GM18909 (cell line): ENCODE results near the gene NUP153.
"Not testable (repeated sequence)": the region's sequence is repeated elsewhere in the genome, so short reads cannot be mapped to it uniquely, and the experiment has no call there.

ENCODE experiments used
- ATAC-seq: cut with Tn5 transposase; IDR thresholded peaks from one replicate; pipeline ENCODE4 v1.9.1; 2021; ENCODE audit warnings: mild to moderate bottlenecking; ENCODE audit not compliant: unreplicated experiment, poor library complexity

The NUP153 gene

DNA sequence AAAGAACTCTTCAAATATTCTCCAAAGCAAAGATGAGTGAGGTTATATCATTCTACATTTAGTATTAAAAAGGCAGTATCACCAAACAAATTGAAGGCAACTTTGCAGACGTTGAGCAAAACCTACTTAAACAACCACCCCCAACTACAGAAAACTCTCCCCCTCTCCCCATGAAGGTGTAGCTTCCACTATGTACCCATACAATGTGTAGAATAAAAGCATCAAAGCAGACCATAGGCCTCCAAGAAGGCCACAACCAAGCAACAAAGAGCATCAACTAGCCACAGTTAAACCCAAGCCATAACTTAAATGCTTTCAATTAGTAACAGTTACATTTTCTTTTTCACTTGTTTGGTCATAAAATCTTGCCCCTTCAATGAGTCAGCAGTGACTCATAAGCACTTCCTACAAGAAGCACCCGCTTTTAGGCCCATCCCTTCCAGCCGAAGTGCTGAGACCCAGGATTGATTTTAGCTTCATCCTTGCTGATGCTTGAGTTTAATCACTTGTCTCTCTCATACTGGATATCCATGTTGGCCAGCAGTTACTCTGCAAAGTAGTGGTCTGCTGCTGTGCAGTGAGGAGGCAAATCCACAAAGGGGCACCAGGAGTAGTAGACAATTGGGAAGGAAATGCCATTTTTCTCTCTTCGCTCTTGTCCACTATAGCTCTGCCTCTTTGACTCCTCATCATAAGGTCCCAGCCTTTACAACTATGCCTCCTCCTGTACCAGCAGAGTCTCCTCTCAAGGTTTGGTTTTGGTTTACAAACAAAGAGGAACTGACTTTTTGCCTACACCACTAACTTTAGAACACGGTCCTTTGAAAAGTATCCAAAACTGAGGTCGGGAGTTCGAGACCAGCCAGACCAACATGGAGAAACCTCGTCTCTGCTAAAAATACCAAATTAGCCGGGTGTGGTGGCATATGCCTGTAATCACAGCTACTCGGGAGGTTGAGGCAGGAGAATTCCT is 8.4 kb upstream of the NUP153 start:
- ATAC-seq = peak; percentile 87

GRCh38 chr6:17714177-17714576 is 7.5 kb upstream of the NUP153 start:
- ATAC-seq = no peak

- ATAC-seq = no peak
Observed at GRCh38 chr6:17712576-17712975, 5.9 kb upstream of the NUP153 start.

DNA sequence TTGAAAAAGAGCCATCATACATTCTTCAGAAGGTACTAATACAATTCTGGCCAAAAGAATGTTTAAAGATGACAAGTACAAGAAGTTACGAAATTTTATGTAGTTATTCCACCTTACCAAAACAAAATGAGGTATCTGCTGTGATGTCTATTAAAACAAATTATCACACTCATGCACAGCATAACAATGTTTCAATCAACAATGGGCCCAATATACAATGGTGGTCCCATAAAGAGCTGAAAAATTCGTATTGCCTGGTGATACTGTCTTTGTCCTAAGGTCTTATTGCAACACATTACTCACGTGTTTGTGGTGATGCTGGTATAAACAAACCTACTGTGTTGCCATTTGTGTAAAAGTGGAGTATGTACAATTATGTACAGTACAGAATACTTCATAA is 3.6 kb upstream of the NUP153 start:
- ATAC-seq = no peak

DNA sequence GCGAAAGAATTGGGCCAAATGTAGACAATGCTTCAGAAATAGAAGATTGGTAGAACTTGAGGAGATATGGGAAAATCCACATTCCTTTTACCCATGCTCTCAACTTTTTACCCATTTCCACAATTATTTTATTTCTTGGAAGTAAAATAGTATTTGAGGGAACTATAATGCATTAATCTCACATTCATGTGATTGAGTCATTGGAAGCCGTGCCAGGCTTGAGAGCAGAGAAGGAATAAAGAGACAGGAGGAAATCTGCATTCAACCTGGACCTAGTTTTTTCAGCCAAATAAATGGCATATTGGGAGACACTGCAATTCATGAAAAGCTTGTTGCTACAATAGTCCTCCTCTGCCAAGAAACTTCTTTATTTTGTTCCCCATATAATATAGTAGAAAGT is 2.8 kb upstream of the NUP153 start:
- ATAC-seq = no peak

- ATAC-seq = not testable (repeated sequence)
Observed at GRCh38 chr6:17708035-17708434, 1.3 kb upstream of the NUP153 start.

- no peak for ATAC-seq
Observed at GRCh38 chr6:17707371-17707651, 586 bp upstream of the NUP153 start.

DNA sequence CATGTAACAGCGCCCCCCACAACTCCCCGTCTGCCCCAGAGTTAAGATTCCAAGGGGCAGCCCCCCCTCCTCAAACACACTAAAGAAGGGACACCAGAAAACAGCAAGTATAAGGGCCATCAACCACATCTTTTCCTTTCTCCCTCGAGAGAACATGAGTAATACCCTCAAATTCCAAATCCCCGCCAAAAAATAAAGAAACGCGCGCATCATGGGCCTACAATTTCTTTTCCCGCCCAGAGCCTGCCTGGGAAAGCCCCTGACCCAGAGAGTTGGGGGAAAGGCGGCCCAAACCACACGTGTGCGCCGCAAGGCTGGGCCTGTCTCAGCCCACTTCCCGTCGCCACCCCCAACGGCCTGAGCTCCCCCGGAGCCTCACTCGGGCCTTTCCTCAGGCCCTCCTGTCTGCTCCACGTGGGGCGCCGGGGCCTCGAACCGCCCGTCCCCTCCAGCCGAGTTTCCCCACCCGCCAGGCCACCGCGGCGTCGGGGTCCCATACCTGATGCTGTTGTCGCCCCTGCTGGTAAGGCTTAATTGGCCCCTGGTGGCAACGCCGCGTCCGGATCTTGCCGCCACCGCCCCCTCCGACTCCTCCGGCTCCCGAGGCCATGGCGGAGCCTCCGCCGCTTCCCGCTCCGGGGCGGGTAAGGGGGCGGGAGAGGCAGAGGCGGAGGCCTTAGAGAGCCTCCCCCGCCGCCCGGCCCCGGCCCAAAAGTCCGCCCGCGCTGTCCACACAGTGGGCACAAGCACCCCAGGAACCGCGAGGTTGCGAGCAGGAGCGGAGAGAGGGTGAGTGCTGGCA is 746 bp downstream of the NUP153 start:
- peak; percentile 65 for ATAC-seq

DNA sequence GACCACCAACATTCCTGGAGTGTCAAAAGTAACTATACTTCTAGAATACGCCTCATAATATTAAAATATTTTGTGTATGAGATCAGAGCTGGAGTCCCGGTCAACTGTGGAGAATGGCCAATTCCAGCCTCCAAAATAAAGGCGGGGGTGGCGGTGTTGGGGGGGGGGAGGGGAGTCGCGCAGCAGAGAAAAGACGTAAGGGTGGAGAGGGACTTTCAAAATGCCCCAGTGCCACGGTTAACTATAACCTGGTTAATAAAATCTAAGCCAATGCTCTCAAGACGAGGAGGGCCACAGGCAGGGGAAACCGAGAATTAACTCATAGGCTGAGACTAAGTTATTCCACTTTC is 1.3 kb downstream of the NUP153 start:
- peak; percentile 7 for ATAC-seq

- no peak for ATAC-seq
Observed at GRCh38 chr6:17703256-17703694, 3.5 kb downstream of the NUP153 start.

GRCh38 chr6:17700421-17701416 is 6.0 kb downstream of the NUP153 start:
- ATAC-seq = no peak

- ATAC-seq = no peak
Observed at GRCh38 chr6:17691925-17692538, 14.7 kb downstream of the NUP153 start.

DNA sequence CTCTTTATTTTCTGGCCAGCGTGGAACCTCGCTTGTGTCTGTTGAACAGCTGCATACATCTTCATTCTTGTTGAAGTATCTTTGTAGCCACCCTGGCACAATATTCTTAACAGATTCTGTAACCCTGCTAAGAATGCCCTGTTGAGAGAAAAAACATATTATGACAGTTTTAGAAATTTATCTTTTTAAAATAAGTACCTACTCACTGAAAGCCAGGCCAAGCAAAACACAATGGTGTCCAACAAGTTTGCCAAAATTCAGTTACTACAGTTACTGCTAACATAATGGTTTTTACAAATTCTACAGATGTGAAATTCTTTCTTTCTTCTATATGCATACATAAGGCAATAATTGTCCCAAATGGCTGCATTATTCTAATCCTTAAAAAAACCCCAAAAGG is 18.2 kb downstream of the NUP153 start:
- ATAC-seq = no peak

- ATAC-seq = no peak
Observed at GRCh38 chr6:17687136-17687535, 19.6 kb downstream of the NUP153 start.

DNA sequence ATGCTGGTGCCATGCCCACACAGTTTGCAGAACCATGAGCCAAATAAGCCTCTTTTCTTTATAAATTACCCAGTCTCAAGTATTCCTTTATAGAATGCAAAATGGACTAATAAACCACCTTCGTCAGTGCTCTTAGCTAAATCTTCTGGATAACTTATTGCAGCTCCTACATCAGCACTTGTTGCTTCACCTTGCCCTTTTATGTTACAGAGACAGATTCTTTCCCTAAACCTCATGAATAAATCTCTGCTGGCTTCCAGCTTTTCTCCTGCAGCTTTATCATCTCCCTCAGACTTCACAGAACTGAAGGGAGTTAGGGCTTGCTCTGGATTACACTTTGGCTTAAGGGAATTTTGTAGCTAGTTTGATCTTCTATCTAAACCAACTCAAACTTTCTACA is 22.6 kb downstream of the NUP153 start:
- no peak for ATAC-seq

DNA sequence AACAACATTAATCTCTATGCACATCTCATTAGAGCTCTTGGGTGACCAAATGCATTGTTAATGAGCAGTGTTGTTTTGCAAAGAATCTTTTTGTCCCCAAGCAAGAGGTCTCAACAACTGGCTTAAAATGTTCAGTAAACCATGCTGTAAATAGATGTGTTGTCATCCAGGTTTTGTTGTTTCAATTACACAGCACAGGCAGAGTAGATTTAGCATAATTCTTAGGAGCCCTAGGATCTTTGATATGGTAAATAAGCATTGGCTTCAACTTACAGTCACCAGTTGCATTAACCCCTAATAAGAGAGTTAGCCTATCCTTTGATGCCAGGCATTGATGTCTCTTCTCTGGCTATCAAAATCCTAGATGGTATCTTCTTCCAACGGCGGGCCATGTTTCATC is 23.3 kb downstream of the NUP153 start:
- ATAC-seq = no peak

DNA sequence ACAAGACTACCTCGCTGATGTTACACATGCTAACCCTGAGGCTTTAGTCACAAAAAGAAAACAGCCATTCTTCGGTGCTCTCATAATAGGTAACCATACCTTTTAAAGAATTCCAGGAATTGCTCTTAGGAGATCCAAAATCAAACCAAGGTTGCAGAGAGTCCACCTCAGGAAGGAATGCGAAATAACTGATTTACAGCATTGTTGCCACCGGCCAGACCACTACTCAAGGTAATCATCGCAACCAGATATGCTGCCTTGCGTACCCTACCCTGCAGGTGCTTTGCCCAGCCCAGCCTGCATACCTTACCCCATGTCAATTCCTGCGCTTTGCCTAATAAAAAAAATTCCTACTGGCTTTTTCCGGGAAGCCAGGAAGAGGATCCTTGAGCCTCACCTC is 27.0 kb downstream of the NUP153 start:
- no peak for ATAC-seq

DNA sequence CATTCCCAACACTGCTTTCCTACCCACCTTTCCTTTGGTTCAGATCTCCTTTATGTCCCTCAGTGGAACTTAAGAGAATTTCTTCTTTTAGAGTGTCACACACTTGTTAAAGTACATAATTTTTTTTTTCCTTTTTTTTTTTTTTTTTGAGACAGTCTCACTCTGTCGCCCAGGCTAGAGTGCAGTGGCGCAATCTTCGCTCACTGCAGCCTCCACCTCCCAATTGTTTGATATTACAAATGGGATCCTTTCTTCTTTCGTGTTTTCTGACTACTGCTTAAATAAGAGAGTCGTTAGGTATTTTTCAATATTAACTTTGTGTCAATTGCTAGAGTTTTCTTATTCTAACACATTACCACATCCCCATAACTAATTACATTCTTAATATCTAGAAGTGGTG is 29.1 kb downstream of the NUP153 start:
- no peak for ATAC-seq

DNA sequence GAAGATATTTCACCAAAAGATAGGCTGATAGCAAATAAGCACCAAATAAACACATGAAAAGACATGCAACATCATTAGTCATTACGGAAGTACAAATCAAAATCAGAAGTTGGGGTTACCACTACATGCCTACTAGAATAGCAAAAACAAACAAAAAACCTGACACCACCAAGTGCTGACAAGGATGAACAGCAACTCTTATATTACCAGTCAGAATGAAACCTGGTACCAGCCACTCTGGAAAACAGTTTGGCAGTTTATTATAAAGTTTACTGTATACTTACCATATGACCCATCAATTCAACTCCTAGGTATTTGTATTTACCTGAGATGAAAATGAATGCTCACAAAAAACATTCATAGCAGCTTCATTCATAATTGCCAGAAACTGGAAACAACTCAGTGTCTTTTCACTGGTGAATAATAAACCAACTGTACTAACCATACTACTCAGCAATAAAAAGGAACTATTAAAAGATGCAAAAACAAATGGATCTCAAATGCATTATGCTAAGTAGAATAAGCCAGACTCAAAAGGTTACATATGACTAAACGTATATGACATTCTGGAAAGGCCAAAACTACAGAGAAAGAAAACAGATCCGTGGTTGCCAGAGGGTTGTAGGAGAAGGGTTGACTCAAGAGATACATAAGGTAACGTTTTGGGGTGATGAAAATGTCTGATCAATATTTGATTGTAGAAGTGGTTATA is 33.0 kb downstream of the NUP153 start:
- ATAC-seq = no peak
